HCT116 (cell line): ENCODE results near the gene PHC3. TPM values are rescaled to one million over a fixed set of nuclear protein-coding genes. Genes with fewer than 3 reads are reported as not detected.

Source experiments
- ATAC-seq: fragments of 200-7000 bp; cut with Tn5 transposase; 2 replicates; pipeline ENCODE4 v1.9.1; 2020; ENCODE audit warnings: mild to moderate bottlenecking, moderate library complexity
- BruUV-seq: library from RNA; stranded (reverse); fragments of 400-500 nt; replicated peaks from 2 replicates; lab custom pipeline; 2021; lab: Mats Ljungman, UMichigan
- CTCF ChIA-PET: fragments of 300-600 bp; sonication (Branson Sonifier 250); formaldehyde crosslinking; loops from one replicate; lab custom pipeline; 2021; ENCODE audit warnings: antibody characterized with exemption; lab: Charles Lee
- POLR2A ChIA-PET: fragments of 300-600, 350-600 bp; sonication (Branson Sonifier 250); formaldehyde crosslinking; loops from one replicate; lab custom pipeline; 2021; ENCODE audit warnings: antibody characterized with exemption; lab: Charles Lee
- RAD21 ChIA-PET, 2 experiments: fragments of 300-600 bp; sonication (Branson Sonifier 250); formaldehyde crosslinking; loops; one replicate each; lab custom pipeline; 2023; ENCODE audit warnings: low total read pairs in 2 of 2; ENCODE audit not compliant: uncharacterized antibody in 2 of 2, unreplicated experiment in 2 of 2, low non-redundant PET in 1 of 2; lab: Charles Lee
- DNase-seq: peaks from one replicate; pipeline ENCODE4 v3.0.0-alpha.2; 2010; ENCODE audit warnings: low read depth, low spot score
- H2AFZ ChIP-seq: fragments of 200-600 bp; shearing (Covaris generic), sonication (generic); 2 replicates; pipeline ENCODE4 v1.6.1; 2017; ENCODE audit warnings: low read depth, mixed run types, mixed read lengths, antibody characterized with exemption, low read length; ENCODE audit not compliant: poor library complexity, severe bottlenecking
- H3K27ac ChIP-seq: 2 replicates; pipeline ENCODE4 v1.5.1; 2012; ENCODE audit warnings: low read depth, low read length
- H3K27me3 ChIP-seq: fragments of 200-600 bp; sonication (generic); 2 replicates; pipeline ENCODE4 v1.6.1; 2016; ENCODE audit warnings: mixed run types, low read length, mixed read lengths; ENCODE audit not compliant: insufficient read depth
- H3K36me3 ChIP-seq, 2 experiments: fragments of 200-500 bp in 1 of 2; fragments of 200-600 bp in 1 of 2; sonication (Bioruptor generic) in 1 of 2; sonication (generic) in 1 of 2; 2 replicates each; pipeline versions ENCODE4 v1.5.1 to v1.6.1; 2014 to 2016; ENCODE audit warnings: low read length in 2 of 2, inconsistent platforms in 1 of 2, mixed read lengths in 1 of 2, mixed run types in 1 of 2; ENCODE audit not compliant: insufficient read depth in 2 of 2, control insufficient read depth in 1 of 2
- H3K4me1 ChIP-seq, 2 experiments: fragments of 200-600 bp in 1 of 2; sonication (generic) in 1 of 2; 2 replicates each; pipeline versions ENCODE4 v1.5.1 to v1.6.1; 2012 to 2017; ENCODE audit warnings: low read length in 2 of 2, inconsistent platforms in 1 of 2, mild to moderate bottlenecking in 1 of 2, mixed read lengths in 1 of 2, mixed run types in 1 of 2, moderate library complexity in 1 of 2; ENCODE audit not compliant: insufficient read depth in 2 of 2, control insufficient read depth in 1 of 2
- H3K4me2 ChIP-seq: fragments of 200-600 bp; sonication (generic); 2 replicates; pipeline ENCODE4 v1.6.1; 2017; ENCODE audit warnings: mixed run types, low read length, mixed read lengths
- H3K4me3 ChIP-seq, 2 experiments: fragments of 200-600 bp in 1 of 2; sonication (generic) in 1 of 2; replicated peaks in 1 of 2; 2 replicates each; pipeline ENCODE4 v1.5.1; 2011 to 2016; ENCODE audit warnings: low read length in 2 of 2, control low read depth in 1 of 2, low read depth in 1 of 2, mild to moderate bottlenecking in 1 of 2, mixed read lengths in 1 of 2, mixed run types in 1 of 2
- H3K79me2 ChIP-seq: fragments of 200-600 bp; sonication (generic); 2 replicates; pipeline ENCODE4 v1.6.1; 2017; ENCODE audit warnings: mild to moderate bottlenecking, mixed run types, low read length, moderate library complexity, mixed read lengths; ENCODE audit not compliant: insufficient read depth
- H3K9ac ChIP-seq: fragments of 200-600 bp; sonication (generic); 2 replicates; pipeline ENCODE4 v1.6.1; 2016; ENCODE audit warnings: low read length, mixed read lengths
- H3K9me2 ChIP-seq: fragments of 200-600 bp; sonication (generic), shearing (Covaris generic); 2 replicates; pipeline ENCODE4 v1.6.1; 2017; ENCODE audit warnings: mixed run types, mild to moderate bottlenecking, moderate library complexity; ENCODE audit not compliant: insufficient read depth
- H3K9me3 ChIP-seq, 2 experiments: fragments of 200-500 bp in 1 of 2; fragments of 200-600 bp in 1 of 2; sonication (Bioruptor generic) in 1 of 2; sonication (generic) in 1 of 2; 2 replicates each; pipeline ENCODE4 v1.6.1; 2014 to 2017; ENCODE audit warnings: low read length in 2 of 2, mixed read lengths in 2 of 2, inconsistent platforms in 1 of 2, low read depth in 1 of 2, mild to moderate bottlenecking in 1 of 2, mixed run types in 1 of 2, moderate library complexity in 1 of 2; ENCODE audit not compliant: control insufficient read depth in 1 of 2, insufficient read depth in 1 of 2
- H4K20me1 ChIP-seq: fragments of 200-600 bp; sonication (generic), shearing (Covaris generic); 2 replicates; pipeline ENCODE4 v1.6.1; 2017; ENCODE audit warnings: mixed run types, mild to moderate bottlenecking, moderate library complexity; ENCODE audit not compliant: insufficient read depth
- CBX3 ChIP-seq: IDR thresholded peaks from 2 replicates; pipeline ENCODE4 v1.6.1; 2012; ENCODE audit warnings: low read depth
- CEBPB ChIP-seq: IDR thresholded peaks from 2 replicates; pipeline ENCODE4 v1.6.1; 2012; ENCODE audit warnings: low read depth
- EGR1 ChIP-seq: IDR thresholded peaks from 2 replicates; pipeline ENCODE4 v1.6.1; 2012; ENCODE audit warnings: low read depth
- ELF1 ChIP-seq: IDR thresholded peaks from 2 replicates; pipeline ENCODE4 v1.6.1; 2012; ENCODE audit warnings: low read depth, borderline replicate concordance
- EZH2phosphoT487 ChIP-seq: fragments of 200-600 bp; IDR thresholded peaks from 2 replicates; pipeline ENCODE4 v1.6.1; 2018; ENCODE audit warnings: antibody characterized with exemption, borderline replicate concordance
- FOSL1 ChIP-seq: IDR thresholded peaks from 2 replicates; pipeline ENCODE4 v1.6.1; 2012; ENCODE audit warnings: low read depth
- JUND ChIP-seq: IDR thresholded peaks from 2 replicates; pipeline ENCODE4 v1.6.1; 2012
- MAX ChIP-seq: IDR thresholded peaks from 2 replicates; pipeline ENCODE4 v1.6.1; 2012
- POLR2A ChIP-seq: IDR thresholded peaks from 2 replicates; pipeline ENCODE4 v1.7.0; 2011; ENCODE audit warnings: borderline replicate concordance; ENCODE audit not compliant: insufficient read depth, insufficient read length; ENCODE audit errors: extremely low read depth
- POLR2AphosphoS5 ChIP-seq: IDR thresholded peaks from 2 replicates; pipeline ENCODE4 v1.6.1; 2011; ENCODE audit warnings: mild to moderate bottlenecking, low read depth, low read length, moderate library complexity
- RAD21 ChIP-seq: IDR thresholded peaks from 2 replicates; pipeline ENCODE4 v1.6.1; 2012; ENCODE audit warnings: low read depth, mild to moderate bottlenecking
- SIN3A ChIP-seq: IDR thresholded peaks from 2 replicates; pipeline ENCODE4 v1.6.1; 2012; ENCODE audit warnings: low read depth
- SRF ChIP-seq: IDR thresholded peaks from 2 replicates; pipeline ENCODE4 v1.6.1; 2012; ENCODE audit warnings: low read depth
- ZFX ChIP-seq: fragments of 450-650 bp; IDR thresholded peaks from 2 replicates; pipeline ENCODE4 v1.6.1; 2017
- ZNF274 ChIP-seq: fragments of 200-500 bp; sonication (Bioruptor generic); IDR thresholded peaks from 2 replicates; pipeline ENCODE4 v1.6.1; 2014; ENCODE audit warnings: mild to moderate bottlenecking, low read depth, low read length, inconsistent platforms
- intact Hi-C: fragments of 100-400 bp; cut with micrococcal nuclease; formaldehyde crosslinking; loops from 2 replicates; pipeline ENCODE4 v1.10.0; 2022
- total RNA-seq: library from RNA; stranded (reverse); gene quantifications from one replicate; pipeline ENCODE4 v1.2.1, GENCODE V29; 2021; ENCODE audit not compliant: unreplicated experiment
- TF ChIP-seq, protein P1 (sequence below): IDR thresholded peaks from 2 replicates; pipeline ENCODE4 v1.6.1; 2011; ENCODE audit warnings: mild to moderate bottlenecking, low read length, moderate library complexity; ENCODE audit not compliant: insufficient replicate concordance; ENCODE audit errors: extremely low read depth
- TF ChIP-seq, protein P2 (sequence below), 3 experiments: fragments of 200-600 bp in 1 of 3; sonication (generic) in 1 of 3; IDR thresholded peaks in 2 of 3; conservative IDR thresholded peaks in 1 of 3; 2 replicates each; pipeline ENCODE4 v1.5.1; 2012 to 2017; ENCODE audit warnings: low read depth in 2 of 3, low read length in 2 of 3, antibody characterized with exemption in 1 of 3, borderline replicate concordance in 1 of 3, control low read depth in 1 of 3, mild to moderate bottlenecking in 1 of 3, mixed read lengths in 1 of 3, mixed run types in 1 of 3, moderate library complexity in 1 of 3; ENCODE audit not compliant: insufficient read depth in 1 of 3

Gene PHC3
- total RNA-seq, 1 experiment from 2014 or later = 40.1 TPM

GRCh38 chr3:170062068-170062467, 119.5 kb downstream of the PHC3 start:
- H4K20me1 ChIP-seq = no peaks in the 10 kb centered on the region
- H3K79me2 ChIP-seq = no peaks in the 10 kb centered on the region
- H3K4me3 ChIP-seq = no peak overlapping the region
- no peak overlapping the region for H3K27ac ChIP-seq
- no peak for TF ChIP-seq MAX
- TF ChIP-seq, protein P1, sequence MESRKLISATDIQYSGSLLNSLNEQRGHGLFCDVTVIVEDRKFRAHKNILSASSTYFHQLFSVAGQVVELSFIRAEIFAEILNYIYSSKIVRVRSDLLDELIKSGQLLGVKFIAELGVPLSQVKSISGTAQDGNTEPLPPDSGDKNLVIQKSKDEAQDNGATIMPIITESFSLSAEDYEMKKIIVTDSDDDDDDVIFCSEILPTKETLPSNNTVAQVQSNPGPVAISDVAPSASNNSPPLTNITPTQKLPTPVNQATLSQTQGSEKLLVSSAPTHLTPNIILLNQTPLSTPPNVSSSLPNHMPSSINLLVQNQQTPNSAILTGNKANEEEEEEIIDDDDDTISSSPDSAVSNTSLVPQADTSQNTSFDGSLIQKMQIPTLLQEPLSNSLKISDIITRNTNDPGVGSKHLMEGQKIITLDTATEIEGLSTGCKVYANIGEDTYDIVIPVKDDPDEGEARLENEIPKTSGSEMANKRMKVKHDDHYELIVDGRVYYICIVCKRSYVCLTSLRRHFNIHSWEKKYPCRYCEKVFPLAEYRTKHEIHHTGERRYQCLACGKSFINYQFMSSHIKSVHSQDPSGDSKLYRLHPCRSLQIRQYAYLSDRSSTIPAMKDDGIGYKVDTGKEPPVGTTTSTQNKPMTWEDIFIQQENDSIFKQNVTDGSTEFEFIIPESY = no peak
- no peak for TF ChIP-seq ZNF274
- no peak for TF ChIP-seq EZH2phosphoT487
- TF ChIP-seq CBX3 = no peak
- TF ChIP-seq EGR1 = no peak
- TF ChIP-seq FOSL1 = no peak
- no peak for TF ChIP-seq POLR2A
- TF ChIP-seq, protein P2, sequence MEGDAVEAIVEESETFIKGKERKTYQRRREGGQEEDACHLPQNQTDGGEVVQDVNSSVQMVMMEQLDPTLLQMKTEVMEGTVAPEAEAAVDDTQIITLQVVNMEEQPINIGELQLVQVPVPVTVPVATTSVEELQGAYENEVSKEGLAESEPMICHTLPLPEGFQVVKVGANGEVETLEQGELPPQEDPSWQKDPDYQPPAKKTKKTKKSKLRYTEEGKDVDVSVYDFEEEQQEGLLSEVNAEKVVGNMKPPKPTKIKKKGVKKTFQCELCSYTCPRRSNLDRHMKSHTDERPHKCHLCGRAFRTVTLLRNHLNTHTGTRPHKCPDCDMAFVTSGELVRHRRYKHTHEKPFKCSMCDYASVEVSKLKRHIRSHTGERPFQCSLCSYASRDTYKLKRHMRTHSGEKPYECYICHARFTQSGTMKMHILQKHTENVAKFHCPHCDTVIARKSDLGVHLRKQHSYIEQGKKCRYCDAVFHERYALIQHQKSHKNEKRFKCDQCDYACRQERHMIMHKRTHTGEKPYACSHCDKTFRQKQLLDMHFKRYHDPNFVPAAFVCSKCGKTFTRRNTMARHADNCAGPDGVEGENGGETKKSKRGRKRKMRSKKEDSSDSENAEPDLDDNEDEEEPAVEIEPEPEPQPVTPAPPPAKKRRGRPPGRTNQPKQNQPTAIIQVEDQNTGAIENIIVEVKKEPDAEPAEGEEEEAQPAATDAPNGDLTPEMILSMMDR (IDR thresholded peaks at IDR 0.05 in 2 of 3, conservative IDR thresholded peaks at IDR 0.05 in 1 of 3; ENCODE audit: borderline replicate concordance in 1 of 3, insufficient read depth in 1 of 3, low read depth in 2 of 3, low read length in 2 of 3) = no peak
- TF ChIP-seq POLR2AphosphoS5 = no peak
- TF ChIP-seq ZFX = no peak
- no peak for TF ChIP-seq JUND
- TF ChIP-seq SRF = no peak
- TF ChIP-seq RAD21 = no peak
- TF ChIP-seq SIN3A = no peak
- no peak for TF ChIP-seq CEBPB
- TF ChIP-seq ELF1 = no peak
- TF ChIP-seq, all 23 proteins: peak for 0
- Histone ChIP-seq H2AFZ (no peak overlapping the region), H3K27me3 (no peaks in the 10 kb centered on the region), H3K9me3 (no peaks in the 10 kb centered on the region), H3K9me2 (no peaks in the 10 kb centered on the region), H3K9ac (no peak overlapping the region), H3K36me3 (no peaks in the 10 kb centered on the region), H3K4me2 (no peak overlapping the region), H3K4me1 (no peaks in the 10 kb centered on the region)
- intact Hi-C loops = no loop called here
- CTCF ChIA-PET = interaction anchor here (0.7 kb wide), 1 partner anchor 351 kb away, joined by 3 read pairs; no protein-coding TSS in a partner anchor
- POLR2A ChIA-PET = no interaction called here
- BruUV-seq = no TSS peak
- ATAC-seq (no peak), DNase-seq (no peak)
- RAD21 ChIA-PET = no interaction called here
